Activated CD4-positive, alpha-beta T cell treated with anti-CD3 and anti-CD28 coated beads, Interleukin-2, amount 10 ng/mL, durations not matched to agents 7 days and 5 days (primary cell): ENCODE measurements around the gene TP53AIP1. TPM values are rescaled to one million over a fixed set of nuclear protein-coding genes. Genes with fewer than 3 reads are reported as not detected.
"Not testable (repeated sequence)": the region's sequence is repeated elsewhere in the genome, so short reads cannot be mapped to it uniquely, and the experiment has no call there.

ENCODE experiments used
- CTCF ChIA-PET: fragments of 350-600 bp; sonication (Branson Sonifier 250); formaldehyde crosslinking; loops from one replicate; lab custom pipeline; 2021; ENCODE audit warnings: antibody characterized with exemption; lab: Charles Lee
- POLR2A ChIA-PET: fragments of 350-600 bp; sonication (Branson Sonifier 250); formaldehyde crosslinking; loops from one replicate; lab custom pipeline; 2021; ENCODE audit warnings: antibody characterized with exemption; lab: Charles Lee
- DNase-seq: peaks from one replicate; pipeline ENCODE4 v3.0.0-alpha.2; 2020
- H3K27ac Mint-ChIP-seq: one replicate; pipeline ENCODE4 v1.8.0; 2021; ENCODE audit warnings: mild to moderate bottlenecking, moderate library complexity, mixed read lengths
- H3K27me3 Mint-ChIP-seq: one replicate; pipeline ENCODE4 v1.8.0; 2021; ENCODE audit warnings: mixed read lengths
- H3K36me3 Mint-ChIP-seq: one replicate; pipeline ENCODE4 v1.8.0; 2021; ENCODE audit warnings: low read depth, mixed read lengths
- H3K4me1 Mint-ChIP-seq: one replicate; pipeline ENCODE4 v1.8.0; 2021; ENCODE audit warnings: mixed read lengths
- H3K4me3 Mint-ChIP-seq: one replicate; pipeline ENCODE4 v1.8.0; 2021; ENCODE audit warnings: mild to moderate bottlenecking, moderate library complexity, mixed read lengths
- H3K9me3 Mint-ChIP-seq: one replicate; pipeline ENCODE4 v1.8.0; 2021; ENCODE audit warnings: mixed read lengths
- total RNA-seq, 2 experiments: library from RNA; stranded (reverse); gene quantifications; one replicate each; pipeline ENCODE4 v1.2.3, GENCODE V29; 2021

The TP53AIP1 gene
- total RNA-seq, 2 experiments from 2014 or later: not detected

GRCh38 chr11:128919635-128920034 lies 23.0 kb downstream of the TP53AIP1 start:
- POLR2A ChIA-PET, H3K27me3 Mint-ChIP-seq, H3K36me3 Mint-ChIP-seq, H3K4me3 Mint-ChIP-seq, DNase-seq, H3K4me1 Mint-ChIP-seq, H3K9me3 Mint-ChIP-seq, H3K27ac Mint-ChIP-seq: not testable (repeated sequence)
- CTCF ChIA-PET: interaction anchor here (1.2 to 1.5 kb wide), 3 partner anchors 12 to 20 kb away, joined by 3 to 6 read pairs (median 3); no protein-coding TSS in a partner anchor

- Mint-ChIP-seq H3K9me3 (no peaks in the 10 kb centered on the region), H3K4me1 (peaks cover 3% of the 10 kb centered on the region), H3K27me3 (no peaks in the 10 kb centered on the region), H3K27ac (no peak overlapping the region), H3K4me3 (no peak overlapping the region), H3K36me3 (no peaks in the 10 kb centered on the region)
- ChIA-PET CTCF (interaction anchor here (1.2 to 1.5 kb wide), 3 partner anchors 11 to 21 kb away, joined by 3 to 6 read pairs (median 3); no protein-coding TSS in a partner anchor), POLR2A (no interaction called here)
- no peak for DNase-seq
Measured at GRCh38 chr11:128919216-128919615, 23.5 kb downstream of the TP53AIP1 start.

- Mint-ChIP-seq H3K4me1 (peaks cover 3% of the 10 kb centered on the region), H3K27ac (no peak overlapping the region), H3K9me3 (no peaks in the 10 kb centered on the region), H3K27me3 (no peaks in the 10 kb centered on the region), H3K36me3 (no peaks in the 10 kb centered on the region), H3K4me3 (no peak overlapping the region)
- CTCF ChIA-PET: interaction anchor here (1.5 kb wide), 1 partner anchor 31 kb away, joined by 3 read pairs; no protein-coding TSS in a partner anchor
- POLR2A ChIA-PET: no interaction called here
- DNase-seq: no peak
Measured at GRCh38 chr11:128917144-128917724, 25.4 kb downstream of the TP53AIP1 start.

GRCh38 chr11:128916681-128917080 lies 26.0 kb downstream of the TP53AIP1 start:
- peaks cover 3% of the 10 kb centered on the region for H3K4me1 Mint-ChIP-seq
- CTCF ChIA-PET: no interaction called here
- no peaks in the 10 kb centered on the region for H3K36me3 Mint-ChIP-seq
- POLR2A ChIA-PET: no interaction called here
- no peak overlapping the region for H3K4me3 Mint-ChIP-seq
- no peak overlapping the region for H3K27ac Mint-ChIP-seq
- no peak for DNase-seq
- H3K9me3 Mint-ChIP-seq: no peaks in the 10 kb centered on the region
- H3K27me3 Mint-ChIP-seq: no peaks in the 10 kb centered on the region

GRCh38 chr11:128916037-128916572 lies 26.6 kb downstream of the TP53AIP1 start:
- Mint-ChIP-seq H3K36me3 (no peaks in the 10 kb centered on the region), H3K4me1 (peaks cover 3% of the 10 kb centered on the region), H3K27ac (no peak overlapping the region), H3K9me3 (no peaks in the 10 kb centered on the region), H3K4me3 (no peak overlapping the region), H3K27me3 (no peaks in the 10 kb centered on the region)
- DNase-seq: no peak
- ChIA-PET POLR2A (no interaction called here), CTCF (no interaction called here)

GRCh38 chr11:128915149-128915521 lies 27.5 kb downstream of the TP53AIP1 start:
- ChIA-PET CTCF (no interaction called here), POLR2A (no interaction called here)
- Mint-ChIP-seq H3K4me3 (no peak overlapping the region), H3K36me3 (no peaks in the 10 kb centered on the region), H3K9me3 (no peaks in the 10 kb centered on the region), H3K27ac (no peak overlapping the region), H3K4me1 (peaks cover 3% of the 10 kb centered on the region), H3K27me3 (no peaks in the 10 kb centered on the region)
- DNase-seq: no peak

- no peak overlapping the region for H3K4me3 Mint-ChIP-seq
- CTCF ChIA-PET: no interaction called here
- H3K36me3 Mint-ChIP-seq: no peaks in the 10 kb centered on the region
- no peak overlapping the region for H3K27ac Mint-ChIP-seq
- POLR2A ChIA-PET: no interaction called here
- no peak for DNase-seq
- no peaks in the 10 kb centered on the region for H3K9me3 Mint-ChIP-seq
- H3K4me1 Mint-ChIP-seq: peaks cover 3% of the 10 kb centered on the region
- peaks cover 2% of the 10 kb centered on the region for H3K27me3 Mint-ChIP-seq
Measured at GRCh38 chr11:128914216-128915148, 28.2 kb downstream of the TP53AIP1 start.

- CTCF ChIA-PET: no interaction called here
- no peak overlapping the region for H3K4me3 Mint-ChIP-seq
- no peaks in the 10 kb centered on the region for H3K4me1 Mint-ChIP-seq
Measured at GRCh38 chr11:128913806-128914205, 28.9 kb downstream of the TP53AIP1 start.

DNA sequence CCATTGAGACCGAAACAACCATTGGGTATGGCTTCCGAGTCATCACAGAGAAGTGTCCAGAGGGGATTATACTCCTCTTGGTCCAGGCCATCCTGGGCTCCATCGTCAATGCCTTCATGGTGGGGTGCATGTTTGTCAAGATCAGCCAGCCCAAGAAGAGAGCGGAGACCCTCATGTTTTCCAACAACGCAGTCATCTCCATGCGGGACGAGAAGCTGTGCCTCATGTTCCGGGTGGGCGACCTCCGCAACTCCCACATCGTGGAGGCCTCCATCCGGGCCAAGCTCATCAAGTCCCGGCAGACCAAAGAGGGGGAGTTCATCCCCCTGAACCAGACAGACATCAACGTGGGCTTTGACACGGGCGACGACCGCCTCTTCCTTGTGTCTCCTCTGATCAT lies 31.0 kb downstream of the TP53AIP1 start:
- peaks cover 27% of the 10 kb centered on the region for H3K27me3 Mint-ChIP-seq
- peaks cover 2% of the 10 kb centered on the region for H3K4me1 Mint-ChIP-seq
- no peak overlapping the region for H3K4me3 Mint-ChIP-seq
- H3K27ac Mint-ChIP-seq: no peak overlapping the region
- ChIA-PET CTCF (interaction anchor here (0.6 to 0.9 kb wide), 2 partner anchors 9 to 28 kb away, joined by 3 read pairs; no protein-coding TSS in a partner anchor), POLR2A (no interaction called here)
- no peak for DNase-seq
- H3K9me3 Mint-ChIP-seq: no peaks in the 10 kb centered on the region
- H3K36me3 Mint-ChIP-seq: no peaks in the 10 kb centered on the region

More at GRCh38 chr11:128913806-128914205, 28.9 kb downstream of the TP53AIP1 start:
- DNase-seq: no peak
- POLR2A ChIA-PET: no interaction called here
- Mint-ChIP-seq H3K36me3 (no peaks in the 10 kb centered on the region), H3K9me3 (no peaks in the 10 kb centered on the region), H3K27me3 (peaks cover 7% of the 10 kb centered on the region), H3K27ac (no peak overlapping the region)

DNA sequence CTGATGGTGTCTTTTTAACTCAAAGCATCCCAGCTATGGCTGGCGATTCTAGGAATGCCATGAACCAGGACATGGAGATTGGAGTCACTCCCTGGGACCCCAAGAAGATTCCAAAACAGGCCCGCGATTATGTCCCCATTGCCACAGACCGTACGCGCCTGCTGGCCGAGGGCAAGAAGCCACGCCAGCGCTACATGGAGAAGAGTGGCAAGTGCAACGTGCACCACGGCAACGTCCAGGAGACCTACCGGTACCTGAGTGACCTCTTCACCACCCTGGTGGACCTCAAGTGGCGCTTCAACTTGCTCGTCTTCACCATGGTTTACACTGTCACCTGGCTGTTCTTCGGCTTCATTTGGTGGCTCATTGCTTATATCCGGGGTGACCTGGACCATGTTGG lies 31.4 kb downstream of the TP53AIP1 start:
- DNase-seq: no peak
- Mint-ChIP-seq H3K36me3 (no peaks in the 10 kb centered on the region), H3K27me3 (peaks cover 31% of the 10 kb centered on the region), H3K4me3 (no peak overlapping the region), H3K9me3 (no peaks in the 10 kb centered on the region), H3K27ac (no peak overlapping the region), H3K4me1 (peaks cover 2% of the 10 kb centered on the region)
- ChIA-PET POLR2A (no interaction called here), CTCF (interaction anchor here (0.6 kb wide), 2 partner anchors 27 to 192 kb away, joined by 3 read pairs; no protein-coding TSS in a partner anchor)

GRCh38 chr11:128910576-128910975 lies 32.1 kb downstream of the TP53AIP1 start:
- no peak for DNase-seq
- Mint-ChIP-seq H3K4me1 (peaks cover 9% of the 10 kb centered on the region), H3K9me3 (no peaks in the 10 kb centered on the region), H3K36me3 (no peaks in the 10 kb centered on the region), H3K27ac (no peak overlapping the region), H3K4me3 (no peak overlapping the region), H3K27me3 (peaks cover 38% of the 10 kb centered on the region)
- CTCF ChIA-PET: interaction anchor here (0.6 kb wide), 1 partner anchor 192 kb away, joined by 3 read pairs; no protein-coding TSS in a partner anchor
- POLR2A ChIA-PET: no interaction called here

DNA sequence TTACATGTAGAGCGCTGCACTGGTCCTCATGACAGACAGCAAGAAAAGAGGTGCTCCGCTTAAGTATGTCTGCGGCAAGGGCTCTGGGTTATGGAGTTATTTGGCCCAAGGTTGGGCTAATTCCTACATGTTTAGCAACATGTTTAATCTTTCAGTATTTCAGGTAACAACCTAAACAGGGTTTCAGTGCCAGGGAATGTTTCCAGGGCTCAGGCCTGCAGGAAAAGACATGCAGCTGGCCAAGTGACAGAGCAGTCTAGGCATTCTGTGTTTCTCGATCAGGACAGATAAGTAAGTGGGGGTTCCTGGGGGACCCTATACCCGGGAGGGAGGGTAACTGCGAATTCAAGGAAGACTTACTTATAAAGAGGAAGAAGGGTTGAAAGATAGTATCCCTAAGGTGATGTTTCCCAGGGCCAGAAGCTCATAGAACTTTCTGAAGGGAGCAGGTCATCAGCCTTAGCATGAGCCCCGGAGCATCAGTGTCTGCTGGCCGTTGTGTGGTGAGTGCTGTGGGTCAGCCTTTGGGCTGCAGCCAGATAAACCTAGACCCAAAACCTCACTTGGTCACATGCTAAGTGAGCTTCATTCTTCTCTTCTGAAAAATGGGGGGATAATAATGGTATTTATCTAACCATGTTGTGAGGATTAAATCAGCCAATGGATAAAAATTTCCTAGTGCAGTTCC lies 33.1 kb downstream of the TP53AIP1 start:
- no peak overlapping the region for H3K27ac Mint-ChIP-seq
- H3K27me3 Mint-ChIP-seq: peaks cover 42% of the 10 kb centered on the region
- no peak overlapping the region for H3K4me3 Mint-ChIP-seq
- no peaks in the 10 kb centered on the region for H3K36me3 Mint-ChIP-seq
- peaks cover 11% of the 10 kb centered on the region for H3K4me1 Mint-ChIP-seq
- ChIA-PET CTCF (no interaction called here), POLR2A (no interaction called here)
- DNase-seq: no peak
- H3K9me3 Mint-ChIP-seq: no peaks in the 10 kb centered on the region
